Activated T-helper 17 cell treated with anti-CD3 and anti-CD28 coated beads, Interleukin-2, amount 50 U/mL, for 72 hours (primary cell): ENCODE results near the gene PKHD1. TPM values are rescaled to one million over a fixed set of nuclear protein-coding genes. Genes with fewer than 3 reads are reported as not detected.

Source experiments
- ATAC-seq: fragments of 150-1000 bp; cut with Tn5 transposase; replicated peaks from 2 replicates; pipeline ENCODE4 v1.10.0; 2021; ENCODE audit warnings: mild to moderate bottlenecking, moderate library complexity
- H3K27ac Mint-ChIP-seq: one replicate; pipeline ENCODE4 v1.8.0; 2022; ENCODE audit warnings: mixed read lengths
- H3K27me3 Mint-ChIP-seq: one replicate; pipeline ENCODE4 v1.8.0; 2022; ENCODE audit warnings: mixed read lengths
- H3K36me3 Mint-ChIP-seq: one replicate; pipeline ENCODE4 v1.8.0; 2022; ENCODE audit warnings: low read depth, mild to moderate bottlenecking, mixed read lengths
- H3K4me1 Mint-ChIP-seq: one replicate; pipeline ENCODE4 v1.8.0; 2022; ENCODE audit warnings: mixed read lengths
- H3K4me3 Mint-ChIP-seq: one replicate; pipeline ENCODE4 v1.8.0; 2022; ENCODE audit warnings: mild to moderate bottlenecking, mixed read lengths
- H3K9me3 Mint-ChIP-seq: one replicate; pipeline ENCODE4 v1.8.0; 2022; ENCODE audit warnings: mixed read lengths
- total RNA-seq, 2 donors: library from RNA; stranded (reverse); gene quantifications; one replicate each; pipeline ENCODE4 v1.2.3, GENCODE V29; 2022

PKHD1 gene
- total RNA-seq, 2 donors from 2014 or later, result 0.19 to 0.24 TPM

DNA sequence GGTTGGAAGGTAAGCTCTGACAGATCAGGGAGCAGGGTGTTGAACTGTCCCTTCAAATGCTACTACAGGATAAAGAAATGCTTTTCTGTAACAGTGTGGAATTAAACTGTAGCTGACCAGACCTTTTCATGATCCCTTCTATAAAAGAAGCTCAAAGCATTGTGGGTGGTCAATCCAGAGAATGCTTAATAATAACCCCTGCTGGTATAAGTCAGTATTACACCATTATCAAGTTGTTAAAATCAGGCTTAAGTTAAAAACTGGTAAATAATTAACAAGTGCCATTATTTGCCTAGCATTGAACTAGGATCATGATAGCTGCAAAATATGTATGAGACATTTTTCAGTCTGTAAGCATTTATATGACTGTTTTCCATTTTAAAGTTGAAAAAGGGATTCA lies 468.9 kb downstream of the PKHD1 start:
- Mint-ChIP-seq H3K27me3 (no peaks in the 10 kb centered on the region), H3K36me3 (no peaks in the 10 kb centered on the region), H3K9me3 (no peaks in the 10 kb centered on the region), H3K4me3 (no peak overlapping the region), H3K4me1 (no peaks in the 10 kb centered on the region), H3K27ac (no peak overlapping the region)
- ATAC-seq, result no peak

DNA sequence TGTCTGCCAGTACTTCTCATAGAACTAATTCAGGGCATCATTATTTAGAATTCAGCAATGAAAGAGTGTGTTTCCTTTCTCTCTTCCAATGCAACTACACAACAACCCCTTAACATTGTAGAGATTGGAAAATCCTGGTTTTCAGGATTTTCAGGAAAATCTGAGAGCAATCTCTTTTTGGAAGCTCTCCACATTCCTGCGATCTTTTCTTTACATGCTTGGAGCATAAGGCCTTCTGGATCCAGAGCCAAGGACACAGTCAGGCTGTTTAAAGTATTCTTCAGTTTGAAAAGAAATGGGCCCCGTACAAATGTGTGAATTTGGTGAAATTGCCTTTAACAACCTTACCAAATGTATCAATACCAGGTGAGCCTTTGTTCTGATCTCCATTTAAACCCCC lies 469.7 kb downstream of the PKHD1 start:
- ATAC-seq, result no peak
- H3K4me3 Mint-ChIP-seq, result no peak overlapping the region
- no peaks in the 10 kb centered on the region for H3K9me3 Mint-ChIP-seq
- no peaks in the 10 kb centered on the region for H3K36me3 Mint-ChIP-seq
- H3K4me1 Mint-ChIP-seq, result no peaks in the 10 kb centered on the region
- no peak overlapping the region for H3K27ac Mint-ChIP-seq
- no peaks in the 10 kb centered on the region for H3K27me3 Mint-ChIP-seq

DNA sequence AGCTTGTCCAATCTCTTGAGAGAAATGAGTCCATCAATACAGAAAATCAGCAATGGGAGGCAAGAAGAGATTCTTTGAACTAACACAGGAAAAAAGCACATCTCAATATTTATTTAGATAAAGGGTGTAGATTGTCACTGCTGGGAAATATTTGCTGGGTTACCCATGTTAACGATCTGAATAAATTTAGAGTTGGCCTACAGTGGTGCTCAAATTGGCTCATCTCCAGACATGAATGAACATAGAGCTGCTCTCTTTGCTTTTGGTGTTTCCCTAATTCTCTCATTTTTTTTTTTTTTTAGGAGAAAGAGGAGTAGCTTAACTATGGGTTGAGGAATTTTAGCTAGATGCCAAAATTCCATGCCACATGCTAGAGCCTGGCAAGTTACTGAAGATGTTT lies 471.2 kb downstream of the PKHD1 start:
- Mint-ChIP-seq H3K4me1 (no peaks in the 10 kb centered on the region), H3K27me3 (no peaks in the 10 kb centered on the region), H3K9me3 (no peaks in the 10 kb centered on the region), H3K27ac (no peak overlapping the region), H3K36me3 (no peaks in the 10 kb centered on the region), H3K4me3 (no peak overlapping the region)
- no peak for ATAC-seq

DNA sequence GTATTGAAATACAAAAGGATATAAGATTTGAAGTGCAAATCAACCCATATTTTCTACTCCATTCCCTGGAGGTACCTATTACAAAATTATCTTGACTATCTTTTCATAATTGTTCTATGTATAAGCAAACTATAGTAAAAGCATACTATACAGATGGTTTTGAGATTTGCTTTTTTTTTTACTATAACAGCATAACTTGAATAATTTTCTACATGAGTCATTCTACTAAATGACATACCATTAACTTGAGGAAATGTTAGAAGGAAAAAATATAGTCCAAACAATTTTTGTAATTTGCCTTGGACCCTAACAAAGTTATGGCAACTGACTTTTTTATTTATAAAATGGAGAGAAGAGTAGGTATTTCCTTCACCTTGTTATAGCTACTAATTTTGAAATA lies 472.7 kb downstream of the PKHD1 start:
- H3K9me3 Mint-ChIP-seq, result no peaks in the 10 kb centered on the region

DNA sequence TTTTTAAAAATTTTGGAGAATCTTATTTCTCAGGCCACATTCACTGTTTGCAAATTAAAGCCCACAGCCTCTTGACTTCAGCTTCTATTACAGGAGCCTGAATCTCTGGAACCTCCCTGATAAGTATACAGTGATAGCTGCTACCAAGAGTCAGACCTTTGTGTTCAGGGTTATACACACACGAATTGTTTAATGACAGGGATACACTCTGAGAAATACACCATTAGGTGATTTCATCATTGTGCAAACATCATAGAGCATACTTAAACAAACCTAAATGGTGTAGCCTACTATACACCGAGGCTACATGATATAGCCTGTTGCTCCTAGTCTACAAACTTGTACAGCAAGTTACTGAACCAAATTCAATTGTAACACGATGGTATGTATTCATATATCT lies 473.9 kb downstream of the PKHD1 start:
- H3K27ac Mint-ChIP-seq, result no peak overlapping the region
- ATAC-seq, result no peak
- H3K9me3 Mint-ChIP-seq, result no peaks in the 10 kb centered on the region
- H3K36me3 Mint-ChIP-seq, result no peaks in the 10 kb centered on the region
- no peaks in the 10 kb centered on the region for H3K27me3 Mint-ChIP-seq
- H3K4me3 Mint-ChIP-seq, result no peak overlapping the region
- H3K4me1 Mint-ChIP-seq, result no peaks in the 10 kb centered on the region

More for the DNA sequence above, 472.7 kb downstream of the PKHD1 start:
- no peaks in the 10 kb centered on the region for H3K4me1 Mint-ChIP-seq
- no peaks in the 10 kb centered on the region for H3K27me3 Mint-ChIP-seq
- no peak overlapping the region for H3K4me3 Mint-ChIP-seq
- no peak overlapping the region for H3K27ac Mint-ChIP-seq
- H3K36me3 Mint-ChIP-seq, result no peaks in the 10 kb centered on the region
- no peak for ATAC-seq

DNA sequence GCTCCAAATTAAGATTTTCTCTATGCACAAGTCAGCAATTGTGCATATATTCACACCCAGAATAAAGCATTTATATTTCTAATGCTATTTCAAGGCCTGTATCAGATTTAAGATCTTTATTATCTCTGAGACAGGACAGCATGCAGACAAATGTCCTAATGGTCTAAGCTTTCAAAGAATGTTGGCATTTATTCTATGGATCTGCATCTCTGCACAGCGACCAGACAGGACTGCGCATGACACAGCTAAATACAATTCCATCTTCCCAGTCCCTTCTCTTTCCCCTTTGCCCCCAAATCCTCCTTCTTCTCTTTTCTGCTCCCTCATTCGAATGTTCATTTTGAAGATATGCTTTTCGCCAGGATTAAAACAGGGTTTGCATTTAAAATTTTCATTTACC lies 478.5 kb downstream of the PKHD1 start:
- Mint-ChIP-seq H3K4me1 (no peaks in the 10 kb centered on the region), H3K27ac (no peak overlapping the region), H3K27me3 (no peaks in the 10 kb centered on the region), H3K36me3 (no peaks in the 10 kb centered on the region), H3K4me3 (no peak overlapping the region), H3K9me3 (no peaks in the 10 kb centered on the region)
- no peak for ATAC-seq

DNA sequence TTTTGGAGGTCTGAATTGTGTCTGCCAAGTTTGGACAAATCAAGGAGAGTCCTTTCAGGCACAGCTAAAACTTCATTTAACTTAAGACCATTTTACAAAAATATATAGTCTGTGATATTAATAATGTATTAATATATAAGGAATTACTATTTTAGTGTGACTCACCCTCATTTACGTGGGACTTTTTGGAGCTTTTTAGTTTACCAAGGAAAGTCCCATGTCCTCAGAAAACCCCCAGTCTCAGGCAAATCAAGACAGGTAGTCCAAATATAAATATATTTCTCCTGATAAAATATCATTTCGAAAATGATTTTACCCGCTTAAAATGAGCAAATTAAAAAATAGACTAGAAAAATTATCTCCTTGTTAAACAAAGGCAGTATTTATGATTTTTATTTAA lies 479.0 kb downstream of the PKHD1 start:
- no peaks in the 10 kb centered on the region for H3K4me1 Mint-ChIP-seq
- ATAC-seq, result no peak
- no peaks in the 10 kb centered on the region for H3K9me3 Mint-ChIP-seq

DNA sequence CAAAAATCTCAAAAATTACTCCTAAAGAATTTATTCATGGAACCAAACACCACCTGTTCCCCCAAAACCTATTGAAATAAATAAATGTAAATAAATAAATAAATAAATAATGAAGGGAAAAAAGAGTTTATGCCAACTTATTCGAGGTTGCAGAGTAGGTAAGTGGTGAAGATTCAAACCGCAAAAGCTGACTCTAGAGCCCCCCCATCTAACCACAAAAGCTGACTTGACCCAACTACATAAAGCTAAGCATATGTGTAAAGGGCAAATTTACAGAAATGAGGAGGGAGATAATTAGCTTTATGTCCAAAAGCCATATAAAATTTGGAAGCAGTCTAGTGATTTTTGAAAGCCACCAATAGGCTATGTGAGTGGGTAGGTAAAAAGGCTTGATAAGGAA lies 486.9 kb downstream of the PKHD1 start:
- H3K4me1 Mint-ChIP-seq, result no peaks in the 10 kb centered on the region
- no peak overlapping the region for H3K27ac Mint-ChIP-seq
- no peak overlapping the region for H3K4me3 Mint-ChIP-seq
- ATAC-seq, result no peak
- H3K36me3 Mint-ChIP-seq, result no peaks in the 10 kb centered on the region
- peaks cover 7% of the 10 kb centered on the region for H3K9me3 Mint-ChIP-seq
- no peaks in the 10 kb centered on the region for H3K27me3 Mint-ChIP-seq

More for the DNA sequence above, 479.0 kb downstream of the PKHD1 start:
- H3K4me3 Mint-ChIP-seq, result no peak overlapping the region
- no peak overlapping the region for H3K27ac Mint-ChIP-seq
- H3K36me3 Mint-ChIP-seq, result no peaks in the 10 kb centered on the region
- no peaks in the 10 kb centered on the region for H3K27me3 Mint-ChIP-seq

DNA sequence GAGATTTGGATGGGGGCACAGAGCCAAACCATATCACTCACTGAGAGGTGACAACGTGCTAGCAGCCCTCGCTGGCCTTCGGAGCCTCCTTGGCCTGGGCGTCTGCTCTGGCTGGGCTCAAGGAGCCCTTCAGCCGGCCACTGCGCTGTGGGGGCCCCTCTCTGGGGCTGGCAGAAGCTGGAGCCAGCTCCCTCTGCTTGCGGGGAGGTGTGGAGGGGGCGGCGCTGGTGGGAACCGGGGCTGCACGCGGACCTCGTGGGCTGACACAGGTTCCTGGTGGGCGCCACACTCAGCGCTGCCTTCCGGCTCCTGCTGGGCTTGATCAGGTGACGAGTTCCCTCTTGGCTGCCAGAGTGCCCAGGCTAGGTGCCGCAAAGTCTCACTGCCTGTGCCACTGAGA lies 489.2 kb downstream of the PKHD1 start:
- Mint-ChIP-seq H3K9me3 (peaks cover 7% of the 10 kb centered on the region), H3K4me3 (no peak overlapping the region), H3K36me3 (no peaks in the 10 kb centered on the region), H3K27me3 (no peaks in the 10 kb centered on the region), H3K4me1 (no peaks in the 10 kb centered on the region), H3K27ac (no peak overlapping the region)
- no peak for ATAC-seq

DNA sequence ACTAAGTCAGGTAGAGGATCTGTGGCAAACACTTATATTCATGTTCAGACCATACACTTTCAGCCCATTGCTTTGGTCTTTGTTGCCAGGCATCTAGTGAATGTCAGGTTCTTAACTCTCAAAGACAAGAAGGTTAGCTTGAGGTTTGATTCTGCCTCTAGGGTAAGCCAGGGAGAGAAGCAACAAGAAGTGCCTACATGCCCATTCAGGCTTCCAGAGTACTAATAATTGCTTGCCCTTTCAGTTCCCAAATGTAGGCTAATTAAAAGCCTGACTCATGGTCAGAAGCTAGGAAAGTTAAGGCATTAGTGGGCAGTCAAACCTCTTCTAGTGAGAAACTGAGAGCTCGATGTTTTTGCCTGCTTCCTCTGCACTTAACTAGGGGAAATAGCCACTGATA lies 492.4 kb downstream of the PKHD1 start:
- no peaks in the 10 kb centered on the region for H3K36me3 Mint-ChIP-seq
- no peaks in the 10 kb centered on the region for H3K27me3 Mint-ChIP-seq
- H3K9me3 Mint-ChIP-seq, result peaks cover 8% of the 10 kb centered on the region
- H3K4me1 Mint-ChIP-seq, result no peaks in the 10 kb centered on the region
- no peak overlapping the region for H3K4me3 Mint-ChIP-seq
- H3K27ac Mint-ChIP-seq, result no peak overlapping the region
- no peak for ATAC-seq

DNA sequence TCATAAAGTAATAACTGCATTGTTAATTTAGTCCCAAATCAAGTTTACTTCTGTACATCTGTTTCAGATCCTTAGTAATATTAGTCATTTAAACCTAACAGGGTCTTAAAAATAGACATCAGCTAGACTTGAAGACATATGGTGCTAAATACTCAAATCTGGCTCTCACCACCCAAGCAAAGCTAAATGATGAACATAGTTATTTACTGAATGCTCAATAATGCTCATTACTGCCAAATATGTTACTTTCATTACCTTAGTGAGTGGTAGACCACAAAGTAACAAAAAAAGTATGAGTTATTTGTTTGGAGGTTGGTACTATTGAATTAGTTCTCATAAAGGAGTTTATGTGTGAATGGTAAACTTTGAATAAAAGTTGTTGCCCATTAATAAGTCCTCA lies 502.1 kb downstream of the PKHD1 start:
- no peaks in the 10 kb centered on the region for H3K27me3 Mint-ChIP-seq
- no peak for ATAC-seq
- H3K27ac Mint-ChIP-seq, result no peak overlapping the region
- H3K4me1 Mint-ChIP-seq, result no peaks in the 10 kb centered on the region
- H3K9me3 Mint-ChIP-seq, result peaks cover 12% of the 10 kb centered on the region
- no peaks in the 10 kb centered on the region for H3K36me3 Mint-ChIP-seq
- H3K4me3 Mint-ChIP-seq, result no peak overlapping the region

DNA sequence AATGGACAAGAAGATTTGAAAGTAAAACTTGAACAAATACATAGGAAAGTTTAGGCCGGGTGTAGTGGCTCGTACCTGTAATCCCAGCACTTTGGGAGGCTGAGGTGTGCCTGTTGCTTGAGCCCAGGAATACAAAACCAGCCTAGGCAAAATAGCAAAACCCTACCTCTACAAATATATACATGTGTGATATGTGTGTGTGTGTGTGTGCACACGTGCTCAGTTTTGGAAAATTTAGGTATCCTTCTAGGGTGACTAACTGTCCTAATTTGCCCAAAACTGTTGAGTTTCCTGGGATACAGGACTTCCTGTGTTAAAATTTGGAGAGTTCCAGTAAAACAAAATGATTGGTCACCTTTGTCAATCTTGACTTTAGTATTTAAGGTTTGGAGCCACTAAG lies 503.2 kb downstream of the PKHD1 start:
- no peak for ATAC-seq
- no peaks in the 10 kb centered on the region for H3K36me3 Mint-ChIP-seq
- H3K4me3 Mint-ChIP-seq, result no peak overlapping the region
- no peak overlapping the region for H3K27ac Mint-ChIP-seq
- H3K4me1 Mint-ChIP-seq, result no peaks in the 10 kb centered on the region
- no peaks in the 10 kb centered on the region for H3K27me3 Mint-ChIP-seq
- H3K9me3 Mint-ChIP-seq, result peaks cover 12% of the 10 kb centered on the region

DNA sequence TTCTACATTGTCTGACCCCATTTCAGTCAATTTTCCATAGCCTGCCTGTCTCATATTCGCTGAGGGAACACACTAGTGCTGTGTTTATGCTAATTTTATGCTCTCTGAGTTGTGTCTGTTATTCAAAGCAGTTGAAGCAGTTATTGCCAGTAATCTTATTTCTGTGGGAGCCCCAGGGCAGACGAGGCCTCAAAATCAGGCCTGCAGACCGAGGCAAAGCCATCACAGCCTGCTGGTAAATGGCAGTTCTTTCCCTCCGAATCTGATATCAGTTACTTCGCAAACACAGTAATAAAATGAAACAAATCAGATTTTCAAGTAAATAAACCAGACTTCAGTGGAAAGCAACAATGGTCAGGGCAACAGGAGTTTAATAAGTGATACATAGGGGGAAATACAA lies 508.4 kb downstream of the PKHD1 start:
- no peaks in the 10 kb centered on the region for H3K36me3 Mint-ChIP-seq
- ATAC-seq, result no peak
- peaks cover 18% of the 10 kb centered on the region for H3K9me3 Mint-ChIP-seq
- H3K27me3 Mint-ChIP-seq, result no peaks in the 10 kb centered on the region
- no peak overlapping the region for H3K27ac Mint-ChIP-seq
- H3K4me3 Mint-ChIP-seq, result no peak overlapping the region
- no peaks in the 10 kb centered on the region for H3K4me1 Mint-ChIP-seq

DNA sequence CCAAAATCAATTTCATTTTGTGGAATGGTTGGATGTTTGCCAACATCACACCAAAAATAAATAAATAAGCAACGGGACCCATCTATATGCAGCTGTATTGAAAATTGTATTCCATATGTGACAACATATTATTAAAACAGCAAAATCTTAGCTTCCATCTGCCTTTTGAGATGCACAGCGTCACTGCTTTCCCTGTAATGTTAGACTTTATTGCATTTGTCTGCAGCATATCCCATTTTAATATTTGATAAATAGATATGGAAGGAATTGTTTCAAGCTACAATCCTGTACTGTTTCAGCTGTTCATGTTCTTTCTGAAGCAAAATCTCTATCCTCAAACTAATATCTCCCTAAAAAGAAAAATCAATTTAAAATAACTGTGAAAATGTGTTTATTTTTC lies 509.1 kb downstream of the PKHD1 start:
- H3K9me3 Mint-ChIP-seq, result peaks cover 20% of the 10 kb centered on the region
- no peaks in the 10 kb centered on the region for H3K36me3 Mint-ChIP-seq
- H3K4me1 Mint-ChIP-seq, result no peaks in the 10 kb centered on the region
- H3K27me3 Mint-ChIP-seq, result no peaks in the 10 kb centered on the region
- H3K27ac Mint-ChIP-seq, result no peak overlapping the region
- no peak overlapping the region for H3K4me3 Mint-ChIP-seq
- no peak for ATAC-seq

DNA sequence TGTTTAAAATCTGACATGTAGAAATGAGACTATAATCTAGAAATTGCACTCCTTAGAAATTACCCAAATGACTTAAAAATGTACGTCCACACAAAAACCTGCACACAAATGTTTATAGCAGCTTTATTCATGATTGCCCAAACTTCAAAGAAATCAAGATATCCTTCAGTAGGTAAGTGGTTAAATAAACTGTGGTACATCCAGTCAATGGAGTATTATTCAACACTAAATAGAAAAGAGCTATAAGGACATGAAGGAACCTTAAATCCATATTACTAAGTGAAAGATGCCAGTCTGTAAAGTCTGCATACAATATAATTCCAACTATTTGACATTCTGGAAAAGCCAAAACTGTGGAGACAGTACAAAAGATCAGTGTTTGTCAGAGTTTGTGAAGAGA lies 513.4 kb downstream of the PKHD1 start:
- H3K27me3 Mint-ChIP-seq, result no peaks in the 10 kb centered on the region
- H3K9me3 Mint-ChIP-seq, result peaks cover 12% of the 10 kb centered on the region
- H3K4me1 Mint-ChIP-seq, result no peaks in the 10 kb centered on the region
- ATAC-seq, result no peak
- H3K27ac Mint-ChIP-seq, result no peak overlapping the region
- no peaks in the 10 kb centered on the region for H3K36me3 Mint-ChIP-seq
- no peak overlapping the region for H3K4me3 Mint-ChIP-seq

DNA sequence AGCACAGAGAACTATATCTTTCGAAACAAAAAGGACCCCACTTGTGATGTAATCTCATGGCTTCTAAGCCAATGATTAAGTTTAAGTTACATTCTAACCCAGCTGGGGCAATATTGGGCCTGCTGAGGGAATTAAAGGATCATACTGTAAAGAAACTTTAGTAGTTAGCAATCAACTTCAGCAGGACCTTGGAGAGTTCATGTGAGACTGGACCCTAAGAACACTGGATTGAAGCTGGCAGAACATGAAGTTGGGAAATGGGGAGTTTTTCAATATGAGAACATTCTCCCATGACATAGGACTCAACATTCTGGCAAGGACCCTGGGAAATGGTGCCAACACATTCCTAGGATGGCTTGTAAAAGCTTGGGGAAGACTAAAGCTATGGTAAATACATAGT lies 516.2 kb downstream of the PKHD1 start:
- peaks cover 3% of the 10 kb centered on the region for H3K9me3 Mint-ChIP-seq
- ATAC-seq, result no peak
- H3K4me1 Mint-ChIP-seq, result no peaks in the 10 kb centered on the region
- no peaks in the 10 kb centered on the region for H3K27me3 Mint-ChIP-seq
- no peak overlapping the region for H3K4me3 Mint-ChIP-seq
- no peak overlapping the region for H3K27ac Mint-ChIP-seq
- no peaks in the 10 kb centered on the region for H3K36me3 Mint-ChIP-seq
